NCI-H510A treated with DMSO at 0.1 percent for 48 hours (cell line): Measurements from ENCODE around the gene NAPA.

ENCODE experiments used
- DNase-seq: peaks from one replicate; lab custom pipeline; 2025; lab: John Stamatoyannopoulos, UW

Gene NAPA

GRCh38 chr19:47523473-47523872 lies 8.6 kb upstream of the NAPA start:
- DNase-seq, result peak; percentile 12

- no peak for DNase-seq
Measured at GRCh38 chr19:47521473-47522180, 6.8 kb upstream of the NAPA start.

GRCh38 chr19:47520839-47521238 lies 6.0 kb upstream of the NAPA start:
- no peak for DNase-seq

- no peak for DNase-seq
Measured at GRCh38 chr19:47520343-47520806, 5.5 kb upstream of the NAPA start.

GRCh38 chr19:47518854-47519253 lies 4.0 kb upstream of the NAPA start:
- no peak for DNase-seq

GRCh38 chr19:47518139-47518538 lies 3.3 kb upstream of the NAPA start:
- DNase-seq, result no peak

- DNase-seq, result no peak
Measured at GRCh38 chr19:47514151-47514868, 553 bp downstream of the NAPA start.

GRCh38 chr19:47512948-47513319 lies 1.9 kb downstream of the NAPA start:
- no peak for DNase-seq

- no peak for DNase-seq
Measured at GRCh38 chr19:47512183-47512947, 2.5 kb downstream of the NAPA start.

- no peak for DNase-seq
Measured at GRCh38 chr19:47511681-47512080, 3.2 kb downstream of the NAPA start.

- DNase-seq, result no peak
Measured at GRCh38 chr19:47511128-47511517, 3.7 kb downstream of the NAPA start.

- no peak for DNase-seq
Measured at GRCh38 chr19:47510516-47511127, 4.2 kb downstream of the NAPA start.

- DNase-seq, result no peak
Measured at GRCh38 chr19:47509973-47510372, 4.9 kb downstream of the NAPA start.

GRCh38 chr19:47509170-47509847 lies 5.6 kb downstream of the NAPA start:
- DNase-seq, result no peak

- no peak for DNase-seq
Measured at GRCh38 chr19:47508721-47509120, 6.1 kb downstream of the NAPA start.

- no peak for DNase-seq
Measured at GRCh38 chr19:47507924-47508553, 6.8 kb downstream of the NAPA start.

- no peak for DNase-seq
Measured at GRCh38 chr19:47507012-47507411, 7.9 kb downstream of the NAPA start.

- no peak for DNase-seq
Measured at GRCh38 chr19:47506459-47506858, 8.4 kb downstream of the NAPA start.

GRCh38 chr19:47505506-47505905 lies 9.4 kb downstream of the NAPA start:
- DNase-seq, result no peak

GRCh38 chr19:47503826-47504150 lies 11.1 kb downstream of the NAPA start:
- DNase-seq, result no peak

- DNase-seq, result no peak
Measured at GRCh38 chr19:47503130-47503825, 11.6 kb downstream of the NAPA start.
